H1 (cell line): ENCODE data around the gene BICRAL. TPM values are rescaled to one million over a fixed set of nuclear protein-coding genes. Genes with fewer than 3 reads are reported as not detected.

ENCODE experiments used
- CTCF ChIA-PET: fragments of 300-600 bp; sonication (Branson Sonifier 250); formaldehyde crosslinking; loops from one replicate; lab custom pipeline; 2021; ENCODE audit not compliant: partially characterized antibody; lab: Charles Lee
- POLR2A ChIA-PET: fragments of 300-600 bp; sonication (Branson Sonifier 250); formaldehyde crosslinking; loops from one replicate; lab custom pipeline; 2021; ENCODE audit warnings: inconsistent platforms; ENCODE audit not compliant: partially characterized antibody; lab: Charles Lee
- DNase-seq, 2 experiments: peaks; one replicate each; pipeline versions ENCODE4 v3.0.0 to v3.0.0-alpha.2; 2010 to 2022; ENCODE audit warnings: low spot score in 2 of 2, low read depth in 1 of 2, mixed read lengths in 1 of 2
- FAIRE-seq: peaks from 2 replicates; lab custom pipeline; 2011; peaks lifted over from hg19 to GRCh38; lab: Jason Lieb, UNC
- H2AFZ ChIP-seq: 2 replicates; pipeline ENCODE4 v1.8.1; 2012; ENCODE audit warnings: low read length, inconsistent platforms
- H2AK5ac ChIP-seq: 2 replicates; pipeline ENCODE4 v1.6.1; 2013; ENCODE audit warnings: low read depth, low read length
- H2BK120ac ChIP-seq: replicated peaks from 2 replicates; pipeline ENCODE3; 2013; ENCODE audit warnings: low read depth, low read length, inconsistent platforms
- H2BK12ac ChIP-seq: 2 replicates; pipeline ENCODE4 v1.6.1; 2013; ENCODE audit warnings: low read depth, low read length
- H2BK15ac ChIP-seq: 2 replicates; pipeline ENCODE4 v1.6.1; 2013; ENCODE audit warnings: low read length
- H2BK20ac ChIP-seq: 2 replicates; pipeline ENCODE4 v1.6.1; 2013; ENCODE audit warnings: low read length
- H2BK5ac ChIP-seq: 2 replicates; pipeline ENCODE4 v1.6.1; 2013; ENCODE audit warnings: low read depth, low read length
- H3K14ac ChIP-seq: 2 replicates; pipeline ENCODE4 v1.6.1; 2013; ENCODE audit warnings: inconsistent platforms; ENCODE audit not compliant: insufficient read length
- H3K18ac ChIP-seq: 2 replicates; pipeline ENCODE4 v1.6.1; 2013; ENCODE audit warnings: low read length; ENCODE audit errors: extremely low read depth
- H3K23ac ChIP-seq: 2 replicates; pipeline ENCODE4 v1.6.1; 2013; ENCODE audit warnings: inconsistent platforms; ENCODE audit not compliant: insufficient read length
- H3K23me2 ChIP-seq: 2 replicates; pipeline ENCODE4 v1.6.1; 2013; ENCODE audit warnings: low read depth, low read length
- H3K27ac ChIP-seq: 2 replicates; pipeline ENCODE4 v1.6.1; 2011; ENCODE audit warnings: low read depth, low read length, inconsistent platforms
- H3K27me3 ChIP-seq, 4 experiments: replicated peaks in 1 of 4; 1 replicate in 1 of 4; 2 replicates in 3 of 4; pipeline versions ENCODE4 v1.6.1 to v1.8.1; 2011 to 2013; ENCODE audit warnings: low read length in 3 of 4, mild to moderate bottlenecking in 3 of 4, inconsistent platforms in 2 of 4, mixed read lengths in 2 of 4, moderate library complexity in 1 of 4; ENCODE audit not compliant: control insufficient read depth in 3 of 4, insufficient read depth in 3 of 4; ENCODE audit errors: extremely low read depth in 1 of 4
- H3K36me3 ChIP-seq, 4 experiments: 2 replicates each; pipeline versions ENCODE4 v1.6.1 to v1.8.1; 2011 to 2013; ENCODE audit warnings: mild to moderate bottlenecking in 4 of 4, low read length in 3 of 4, moderate library complexity in 2 of 4, control low read depth in 1 of 4, inconsistent platforms in 1 of 4; ENCODE audit not compliant: insufficient read depth in 4 of 4, control insufficient read depth in 2 of 4
- H3K4ac ChIP-seq: replicated peaks from 2 replicates; pipeline ENCODE3; 2013; ENCODE audit warnings: low read length, low read depth, mixed read lengths, inconsistent platforms; ENCODE audit not compliant: insufficient read length
- H3K4me1 ChIP-seq, 4 experiments: replicated peaks in 1 of 4; 1 replicate in 1 of 4; 2 replicates in 3 of 4; pipeline versions ENCODE4 v1.6.1 to v1.8.1; 2011 to 2013; ENCODE audit warnings: low read length in 3 of 4, inconsistent platforms in 2 of 4, mixed read lengths in 1 of 4; ENCODE audit not compliant: insufficient read depth in 4 of 4, control insufficient read depth in 3 of 4
- H3K4me2 ChIP-seq, 2 experiments: 2 replicates each; pipeline versions ENCODE4 v1.6.1 to v1.8.1; 2011 to 2013; ENCODE audit warnings: low read depth in 2 of 2, low read length in 2 of 2, control low read depth in 1 of 2, inconsistent platforms in 1 of 2, mild to moderate bottlenecking in 1 of 2; ENCODE audit not compliant: insufficient read depth in 1 of 2
- H3K4me3 ChIP-seq, 4 experiments: fragments of 200-600, 300-600 bp in 1 of 4; sonication (generic), shearing (Covaris generic), sonication (Bioruptor Twin) in 1 of 4; 2 replicates each; pipeline versions ENCODE4 v1.5.1 to v1.8.1; 2011 to 2016; ENCODE audit warnings: low read length in 4 of 4, low read depth in 3 of 4, control low read depth in 2 of 4, inconsistent platforms in 2 of 4, mild to moderate bottlenecking in 2 of 4, mixed read lengths in 1 of 4, moderate library complexity in 1 of 4; ENCODE audit not compliant: insufficient read depth in 2 of 4; ENCODE audit errors: extremely low read depth in 1 of 4
- H3K56ac ChIP-seq: replicated peaks from 2 replicates; pipeline ENCODE3; 2013; ENCODE audit warnings: low read depth, mild to moderate bottlenecking, mixed read lengths, low read length, inconsistent platforms; ENCODE audit not compliant: insufficient read length
- H3K79me1 ChIP-seq: 2 replicates; pipeline ENCODE4 v1.6.1; 2013; ENCODE audit warnings: low read depth, low read length, control low read depth
- H3K79me2 ChIP-seq, 2 experiments: 2 replicates each; pipeline versions ENCODE4 v1.6.1 to v1.8.1; 2012 to 2013; ENCODE audit warnings: low read length in 2 of 2, mild to moderate bottlenecking in 2 of 2, inconsistent platforms in 1 of 2; ENCODE audit not compliant: insufficient read depth in 2 of 2, control insufficient read depth in 1 of 2
- H3K9ac ChIP-seq, 4 experiments: replicated peaks in 1 of 4; 1 replicate in 1 of 4; 2 replicates in 3 of 4; pipeline versions ENCODE4 v1.6.1 to v1.8.1; 2011 to 2013; ENCODE audit warnings: low read depth in 3 of 4, low read length in 3 of 4, control low read depth in 2 of 4, mild to moderate bottlenecking in 2 of 4, moderate library complexity in 2 of 4, inconsistent platforms in 1 of 4; ENCODE audit errors: extremely low read depth in 1 of 4
- H3K9me3 ChIP-seq, 2 experiments: 2 replicates each; pipeline versions ENCODE4 v1.6.1 to v1.8.1; 2012 to 2013; ENCODE audit warnings: mild to moderate bottlenecking in 2 of 2, moderate library complexity in 2 of 2, control low read depth in 1 of 2, inconsistent platforms in 1 of 2, low read depth in 1 of 2, low read length in 1 of 2, mixed read lengths in 1 of 2; ENCODE audit not compliant: insufficient read depth in 2 of 2
- H4K20me1 ChIP-seq, 2 experiments: replicated peaks in 1 of 2; 2 replicates each; pipeline versions ENCODE3 to v1.8.1; 2011 to 2013; ENCODE audit warnings: inconsistent platforms in 2 of 2, low read length in 2 of 2, mild to moderate bottlenecking in 1 of 2; ENCODE audit not compliant: insufficient read depth in 2 of 2, control insufficient read depth in 1 of 2
- H4K5ac ChIP-seq: 2 replicates; pipeline ENCODE4 v1.6.1; 2013; ENCODE audit warnings: low read length, low read depth, mixed read lengths, inconsistent platforms; ENCODE audit not compliant: insufficient read length
- H4K8ac ChIP-seq: 2 replicates; pipeline ENCODE4 v1.8.0; 2013; ENCODE audit warnings: mild to moderate bottlenecking, moderate library complexity, low read length, inconsistent platforms; ENCODE audit not compliant: insufficient read depth; ENCODE audit errors: extremely low read depth
- H4K91ac ChIP-seq: replicated peaks from 2 replicates; pipeline ENCODE3; 2013; ENCODE audit warnings: low read length, mixed read lengths, inconsistent platforms; ENCODE audit not compliant: insufficient read length
- CTBP2 ChIP-seq: IDR thresholded peaks from 2 replicates; pipeline ENCODE4 v1.7.0; 2011; ENCODE audit warnings: borderline replicate concordance, mild to moderate bottlenecking, moderate library complexity, mixed read lengths, low read length; ENCODE audit not compliant: insufficient read depth, insufficient read length
- CTCF ChIP-seq, 3 experiments: IDR thresholded peaks; 1 replicate in 2 of 3; 2 replicates in 1 of 3; pipeline versions ENCODE4 v1.5.1 to v1.6.1; 2011; ENCODE audit warnings: low read length in 3 of 3, mild to moderate bottlenecking in 3 of 3, inconsistent platforms in 2 of 3, low read depth in 1 of 3, moderate library complexity in 1 of 3; ENCODE audit not compliant: insufficient read depth in 1 of 3; ENCODE audit errors: control extremely low read depth in 1 of 3
- JUND ChIP-seq: IDR thresholded peaks from 2 replicates; pipeline ENCODE4 v1.6.1; 2011; ENCODE audit warnings: mild to moderate bottlenecking, improper control_type of control experiment, low read length
- RBBP5 ChIP-seq: IDR thresholded peaks from 2 replicates; pipeline ENCODE4 v1.7.1; 2012; ENCODE audit warnings: low read depth, mild to moderate bottlenecking, inconsistent platforms, low read length, moderate library complexity, borderline replicate concordance
- TAF7 ChIP-seq: optimal IDR thresholded peaks from 2 replicates; pipeline ENCODE3; 2011; ENCODE audit warnings: low read depth, mild to moderate bottlenecking, inconsistent platforms, low read length, moderate library complexity, borderline replicate concordance
- WGBS, 2 experiments: shearing (Covaris generic) in 1 of 2; methylation state at CpG; one replicate each; pipeline versions ENCODE4 v1.1.6 to v1.1.7; 2013 to 2015; ENCODE audit warnings: low lambda C conversion rate in 2 of 2, mixed read lengths in 2 of 2, inconsistent platforms in 1 of 2, low coverage in 1 of 2, missing lambda C conversion rate in 1 of 2; ENCODE audit not compliant: insufficient replicate concordance in 2 of 2, insufficient coverage in 1 of 2, insufficient read length in 1 of 2; ENCODE audit errors: extremely low coverage in 1 of 2, missing lambda C conversion rate in 1 of 2; 5-methylcytosine and 5-hydroxymethylcytosine counted together
- polyA plus RNA-seq, 7 experiments: library from polyadenylated mRNA; depleted of rRNA in 3 of 7; stranded (reverse) in 5 of 7; unstranded in 2 of 7; fragments of >200 nt in 5 of 7; fragments of 200-250 nt in 2 of 7; gene quantifications; 1 replicate in 5 of 7; 2 replicates in 1 of 7; 4 replicates in 1 of 7; pipeline versions ENCODE4 v1.2.1 to v1.2.3, GENCODE V29; 2011 to 2013; ENCODE audit warnings: missing spikeins in 2 of 7, mixed read lengths in 2 of 7
- total RNA-seq: library from RNA; stranded (reverse); fragmentation: NEBNext Ultra II Directional; extraction: Animal tissue kit (Norgen Biotek cat#: 25700); gene quantifications from 2 replicates; pipeline ENCODE4 v1.2.1, GENCODE V29; 2021
- TF ChIP-seq, protein P1 (sequence below): IDR thresholded peaks from 2 replicates; pipeline ENCODE4 v1.6.1; 2012; ENCODE audit warnings: inconsistent platforms

Gene BICRAL
- total and polyA plus RNA-seq, 2 of the 8 experiments (the other 6 are each of a cell fraction or from before 2014, with no cell fraction given), result 9.4 to 12.2 TPM

GRCh38 chr6:42911171-42912021 is 129.5 kb downstream of the BICRAL start:
- Histone ChIP-seq H2AK5ac (no peak overlapping the region), H3K79me2 (no peaks in the 10 kb centered on the region), H4K20me1 (no peaks in the 10 kb centered on the region), H3K23me2 (peaks cover 2% of the 10 kb centered on the region; the same call in 1 of the 2 replicates), H3K79me1 (no peaks in the 10 kb centered on the region), H3K9ac (peak overlapping the region; percentile 3 to 65 (median 49); a peak in 6 of 7 replicates), H3K23ac (no peak overlapping the region), H4K8ac (peak overlapping the region; percentile 92; the same call in 1 of the 2 replicates), H2BK15ac (no peak overlapping the region), H4K91ac (peak overlapping the region; percentile 95), H3K4me2 (peak overlapping the region; percentile 74 to 79), H3K56ac (peak overlapping the region; percentile 42), H3K27me3 (no peaks in the 10 kb centered on the region; a peak in 1 of 7 replicates), H2BK120ac (peak overlapping the region; percentile 50), H2BK5ac (peak overlapping the region; percentile 84; the same call in 1 of the 2 replicates), H3K4ac (no peak overlapping the region), H2BK12ac (0 out of 2 replicates have a peak overlapping the region, but pooled peaks have one; percentile 63), H3K4me1 (0 out of 7 replicates have a peak, but pooled peaks cover 0 to 1% (median 0%) of the 10 kb centered on the region in 4 experiments), H3K4me3 (peak overlapping the region; percentile 44 to 72 (median 52)), H2BK20ac (no peak overlapping the region), H3K36me3 (no peaks in the 10 kb centered on the region), H3K14ac (no peak overlapping the region), H2AFZ (peak overlapping the region; percentile 78; the same call in 1 of the 2 replicates), H3K9me3 (no peaks in the 10 kb centered on the region), H3K27ac (peak overlapping the region; percentile 41; the same call in 1 of the 2 replicates), H3K18ac (peak overlapping the region; percentile 68), H4K5ac (peak overlapping the region; percentile 92)
- DNase-seq (peak in 1 of 2 experiments; percentile 89), FAIRE-seq (no peak)
- ChIA-PET CTCF (interaction anchor here (0.5 to 4.5 kb wide), 12 partner anchors 10 to 232 kb away, joined by 3 to 18 read pairs (median 4); partner anchors contain the start of genes CNPY3 and PEX6), POLR2A (interaction anchor here (0.7 to 7.4 kb wide), 14 partner anchors 11 to 263 kb away, joined by 3 to 81 read pairs (median 5); partner anchors contain the start of genes CNPY3, KLHDC3, PEX6 and PPP2R5D)
- 2% methylated on average over 43 of the region's 49 CpGs; no CpG with 5 or more reads in 1 of the 2 experiments for WGBS, 2 experiments
- TF ChIP-seq, protein P1, sequence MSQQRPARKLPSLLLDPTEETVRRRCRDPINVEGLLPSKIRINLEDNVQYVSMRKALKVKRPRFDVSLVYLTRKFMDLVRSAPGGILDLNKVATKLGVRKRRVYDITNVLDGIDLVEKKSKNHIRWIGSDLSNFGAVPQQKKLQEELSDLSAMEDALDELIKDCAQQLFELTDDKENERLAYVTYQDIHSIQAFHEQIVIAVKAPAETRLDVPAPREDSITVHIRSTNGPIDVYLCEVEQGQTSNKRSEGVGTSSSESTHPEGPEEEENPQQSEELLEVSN, result peak; percentile 8; the same call in 1 of the 2 replicates
- TF ChIP-seq CTBP2 (peak; percentile 72), JUND (no peak), TAF7 (no peak), RBBP5 (peak; percentile 75; the same call in 1 of the 2 replicates), CTCF (IDR thresholded peaks at IDR 0.05; ENCODE audit: control extremely low read depth in 1 of 3, insufficient read depth in 1 of 3, low read depth in 1 of 3, low read length in 3 of 3) (peak; percentile 40 to 58 (median 43))
